CD4-positive, alpha-beta T cell (primary cell): ENCODE measurements around the gene ZNF592. TPM values are rescaled to one million over a fixed set of nuclear protein-coding genes. Genes with fewer than 3 reads are reported as not detected.

Experiments
- ATAC-seq: fragments of 200-7000 bp; cut with Tn5 transposase; one replicate; pipeline ENCODE4 v1.10.0; 2022; ENCODE audit warnings: mild to moderate bottlenecking; ENCODE audit not compliant: poor library complexity
- CTCF ChIA-PET: fragments of 350-600 bp; sonication (Branson Sonifier 250); formaldehyde crosslinking; loops from one replicate; lab custom pipeline; 2021; ENCODE audit warnings: antibody characterized with exemption, inconsistent platforms; lab: Charles Lee
- POLR2A ChIA-PET: fragments of 350-600 bp; sonication (Branson Sonifier 250); formaldehyde crosslinking; loops from one replicate; lab custom pipeline; 2021; ENCODE audit warnings: antibody characterized with exemption, inconsistent platforms; lab: Charles Lee
- DNase-seq, 14 experiments: peaks; one replicate each; pipeline ENCODE4 v3.0.0-alpha.2; 2013 to 2020; ENCODE audit warnings: mixed read lengths in 2 of 14
- H3K27ac ChIP-seq, 2 donors: one replicate each; pipeline versions ENCODE4 v1.5.1 to v1.7.0; 2013; ENCODE audit warnings: low read length in 2 of 2, low read depth in 1 of 2, mild to moderate bottlenecking in 1 of 2
- H3K27me3 ChIP-seq, 2 experiments: 1 replicate in 1 of 2; 2 replicates in 1 of 2; pipeline versions ENCODE4 v1.6.1 to v1.7.0; 2013; ENCODE audit warnings: low read length in 2 of 2, control low read depth in 1 of 2, mild to moderate bottlenecking in 1 of 2, moderate library complexity in 1 of 2; ENCODE audit not compliant: insufficient read depth in 2 of 2, control insufficient read depth in 1 of 2
- H3K36me3 ChIP-seq: one replicate; pipeline ENCODE4 v1.6.1; 2013; ENCODE audit warnings: low read length, control low read depth; ENCODE audit not compliant: insufficient read depth
- H3K4me1 ChIP-seq: one replicate; pipeline ENCODE4 v1.6.1; 2013; ENCODE audit warnings: low read length, control low read depth; ENCODE audit not compliant: insufficient read depth
- H3K4me3 ChIP-seq: one replicate; pipeline ENCODE4 v1.5.1; 2013; ENCODE audit warnings: mild to moderate bottlenecking, low read length, moderate library complexity
- H3K9me3 ChIP-seq, 2 experiments: 1 replicate in 1 of 2; 2 replicates in 1 of 2; pipeline versions ENCODE4 v1.6.1 to v1.7.0; 2013; ENCODE audit warnings: low read length in 2 of 2, mild to moderate bottlenecking in 2 of 2, control low read depth in 1 of 2, moderate library complexity in 1 of 2; ENCODE audit not compliant: control insufficient read depth in 1 of 2, insufficient read depth in 1 of 2
- H3K27ac Mint-ChIP-seq: one replicate; pipeline ENCODE4 v1.8.0; 2020; ENCODE audit warnings: mixed read lengths
- H3K27me3 Mint-ChIP-seq: one replicate; pipeline ENCODE4 v1.8.0; 2021; ENCODE audit warnings: mixed read lengths
- H3K36me3 Mint-ChIP-seq: one replicate; pipeline ENCODE4 v1.8.0; 2021; ENCODE audit warnings: low read depth, mixed read lengths
- H3K4me1 Mint-ChIP-seq: one replicate; pipeline ENCODE4 v1.8.0; 2021; ENCODE audit warnings: low read depth, mixed read lengths
- H3K4me3 Mint-ChIP-seq: one replicate; pipeline ENCODE4 v1.8.0; 2020; ENCODE audit warnings: mild to moderate bottlenecking, mixed read lengths
- H3K9me3 Mint-ChIP-seq: one replicate; pipeline ENCODE4 v1.8.0; 2020; ENCODE audit warnings: mixed read lengths
- intact Hi-C, 2 experiments: fragments of 100-400 bp; cut with DNase I in 1 of 2; cut with micrococcal nuclease in 1 of 2; formaldehyde crosslinking; loops; one replicate each; pipeline versions ENCODE4 v1.15.1 to v1.9.0; 2023 to 2025; cut with DNase I, micrococcal nuclease
- total RNA-seq, 174 experiments: library from RNA in 2 of 174; stranded (reverse) in 2 of 174; gene quantifications; one replicate each; pipeline ENCODE4 v1.2.3 and lab custom pipeline; 2021 to 2026
- TF ChIP-seq, protein P1 (sequence below): fragments of 200-600 bp; IDR thresholded peaks from one replicate; pipeline ENCODE4 v1.8.0; 2022; ENCODE audit warnings: antibody characterized with exemption, mild to moderate bottlenecking

The ZNF592 gene
- total RNA-seq, 2 experiments from 2014 or later = 37.5 to 38.2 TPM

DNA sequence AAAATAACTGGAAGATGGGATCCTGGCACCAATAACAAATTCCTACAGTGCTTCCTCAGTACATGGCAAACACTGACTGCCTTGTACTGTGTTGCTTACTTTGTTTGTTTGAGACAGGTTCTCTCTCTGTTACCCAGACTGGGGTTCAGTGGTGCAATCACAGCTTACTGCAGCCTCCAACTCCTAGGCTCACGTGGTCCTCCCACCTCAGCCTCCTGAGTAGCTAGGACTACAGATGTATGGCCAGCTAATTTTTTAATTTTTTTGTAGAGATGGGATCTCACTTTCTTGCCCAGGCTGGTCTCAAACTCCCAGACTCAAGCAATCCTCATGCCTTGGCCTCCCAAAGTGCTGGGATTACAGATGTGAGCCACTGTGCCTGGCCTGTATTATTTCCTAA is 65.0 kb downstream of the ZNF592 start:
- no peaks in the 10 kb centered on the region for H3K36me3 Mint-ChIP-seq
- H3K4me3 ChIP-seq = no peak overlapping the region
- H3K4me1 ChIP-seq = peaks cover 11% of the 10 kb centered on the region
- no peaks in the 10 kb centered on the region for H3K36me3 ChIP-seq
- DNase-seq (no peak), ATAC-seq (no peak)
- ChIA-PET CTCF (no interaction called here), POLR2A (no interaction called here)
- intact Hi-C loops = no loop called here
- no peak overlapping the region for H3K27ac ChIP-seq
- no peak overlapping the region for H3K4me3 Mint-ChIP-seq
- peaks cover 0 to 13% of the 10 kb centered on the region in 2 experiments for H3K27me3 ChIP-seq
- no peaks in the 10 kb centered on the region for H3K9me3 ChIP-seq
- peaks cover 24% of the 10 kb centered on the region for H3K27me3 Mint-ChIP-seq
- TF ChIP-seq, protein P1, sequence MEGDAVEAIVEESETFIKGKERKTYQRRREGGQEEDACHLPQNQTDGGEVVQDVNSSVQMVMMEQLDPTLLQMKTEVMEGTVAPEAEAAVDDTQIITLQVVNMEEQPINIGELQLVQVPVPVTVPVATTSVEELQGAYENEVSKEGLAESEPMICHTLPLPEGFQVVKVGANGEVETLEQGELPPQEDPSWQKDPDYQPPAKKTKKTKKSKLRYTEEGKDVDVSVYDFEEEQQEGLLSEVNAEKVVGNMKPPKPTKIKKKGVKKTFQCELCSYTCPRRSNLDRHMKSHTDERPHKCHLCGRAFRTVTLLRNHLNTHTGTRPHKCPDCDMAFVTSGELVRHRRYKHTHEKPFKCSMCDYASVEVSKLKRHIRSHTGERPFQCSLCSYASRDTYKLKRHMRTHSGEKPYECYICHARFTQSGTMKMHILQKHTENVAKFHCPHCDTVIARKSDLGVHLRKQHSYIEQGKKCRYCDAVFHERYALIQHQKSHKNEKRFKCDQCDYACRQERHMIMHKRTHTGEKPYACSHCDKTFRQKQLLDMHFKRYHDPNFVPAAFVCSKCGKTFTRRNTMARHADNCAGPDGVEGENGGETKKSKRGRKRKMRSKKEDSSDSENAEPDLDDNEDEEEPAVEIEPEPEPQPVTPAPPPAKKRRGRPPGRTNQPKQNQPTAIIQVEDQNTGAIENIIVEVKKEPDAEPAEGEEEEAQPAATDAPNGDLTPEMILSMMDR = no peak
- H3K27ac Mint-ChIP-seq = no peak overlapping the region
- H3K9me3 Mint-ChIP-seq = no peaks in the 10 kb centered on the region
- H3K4me1 Mint-ChIP-seq = peaks cover 11% of the 10 kb centered on the region

DNA sequence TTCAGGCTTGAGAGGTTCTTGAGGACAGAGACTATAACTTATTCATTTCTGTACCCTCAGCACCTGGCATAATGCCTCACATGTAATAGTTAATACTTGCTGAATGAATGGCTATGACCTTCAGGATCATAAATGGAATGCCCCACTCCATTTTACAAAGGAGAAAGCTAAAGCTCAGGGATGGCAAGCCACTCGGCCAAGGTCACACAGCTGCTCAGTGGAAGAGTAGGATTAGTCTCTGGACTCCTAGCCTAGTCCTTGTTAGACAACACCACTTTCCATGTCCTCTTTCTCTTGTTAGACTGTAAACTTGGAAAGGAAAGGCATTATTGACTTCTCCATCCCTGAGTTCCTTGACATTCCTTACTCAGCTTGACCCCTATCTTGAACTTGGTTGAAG is 65.5 kb downstream of the ZNF592 start:
- H3K36me3 ChIP-seq = no peaks in the 10 kb centered on the region
- H3K27me3 Mint-ChIP-seq = peaks cover 24% of the 10 kb centered on the region
- no peak for ATAC-seq
- CTCF ChIA-PET = no interaction called here
- intact Hi-C loops = no loop called here
- peaks cover 0 to 13% of the 10 kb centered on the region in 2 experiments for H3K27me3 ChIP-seq
- H3K4me1 ChIP-seq = peaks cover 11% of the 10 kb centered on the region
- no peaks in the 10 kb centered on the region for H3K9me3 Mint-ChIP-seq
- DNase-seq = no peak
- no peak overlapping the region for H3K27ac Mint-ChIP-seq
- no peak overlapping the region for H3K27ac ChIP-seq
- no peak overlapping the region for H3K4me3 Mint-ChIP-seq
- H3K4me3 ChIP-seq = no peak overlapping the region
- H3K36me3 Mint-ChIP-seq = no peaks in the 10 kb centered on the region
- no peaks in the 10 kb centered on the region for H3K9me3 ChIP-seq
- H3K4me1 Mint-ChIP-seq = peaks cover 12% of the 10 kb centered on the region
- TF ChIP-seq, protein P1 = no peak
- POLR2A ChIA-PET = no interaction called here

DNA sequence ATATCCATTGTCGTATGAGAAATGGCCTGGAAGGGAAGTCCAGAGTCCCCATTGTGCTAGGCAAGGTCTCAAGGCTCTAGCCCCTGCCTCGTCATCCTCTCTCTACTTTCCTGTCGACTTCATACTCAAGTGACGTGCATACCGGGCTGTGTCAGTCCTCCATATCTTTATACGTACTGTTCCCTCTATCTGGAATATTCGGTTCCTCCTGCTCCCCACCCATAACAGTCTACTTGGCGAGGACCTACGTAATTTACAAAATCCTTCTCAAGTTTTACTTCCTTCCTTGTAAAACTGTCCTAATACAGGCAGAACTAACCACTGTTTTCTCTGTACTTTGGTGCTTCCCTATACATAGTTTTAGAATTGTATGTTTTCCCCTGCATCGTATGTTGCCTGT is 66.5 kb downstream of the ZNF592 start:
- Histone ChIP-seq H3K27ac (no peak overlapping the region), H3K9me3 (no peaks in the 10 kb centered on the region), H3K27me3 (peaks cover 0 to 13% of the 10 kb centered on the region in 2 experiments), H3K4me3 (no peak overlapping the region), H3K36me3 (no peaks in the 10 kb centered on the region), H3K4me1 (peaks cover 11% of the 10 kb centered on the region)
- TF ChIP-seq, protein P1 = no peak
- H3K36me3 Mint-ChIP-seq = no peaks in the 10 kb centered on the region
- no peak for ATAC-seq
- no peaks in the 10 kb centered on the region for H3K9me3 Mint-ChIP-seq
- no peak overlapping the region for H3K27ac Mint-ChIP-seq
- H3K4me1 Mint-ChIP-seq = peaks cover 12% of the 10 kb centered on the region
- ChIA-PET POLR2A (no interaction called here), CTCF (no interaction called here)
- intact Hi-C loops = no loop called here
- H3K27me3 Mint-ChIP-seq = peaks cover 24% of the 10 kb centered on the region
- no peak overlapping the region for H3K4me3 Mint-ChIP-seq
- no peak for DNase-seq
